AG08395 (cell line): ENCODE data around the gene RENBP.

Source experiments
- DNase-seq: peaks from one replicate; pipeline ENCODE4 v3.0.0; 2012; ENCODE audit warnings: mixed read lengths, low spot score

Gene RENBP

DNA sequence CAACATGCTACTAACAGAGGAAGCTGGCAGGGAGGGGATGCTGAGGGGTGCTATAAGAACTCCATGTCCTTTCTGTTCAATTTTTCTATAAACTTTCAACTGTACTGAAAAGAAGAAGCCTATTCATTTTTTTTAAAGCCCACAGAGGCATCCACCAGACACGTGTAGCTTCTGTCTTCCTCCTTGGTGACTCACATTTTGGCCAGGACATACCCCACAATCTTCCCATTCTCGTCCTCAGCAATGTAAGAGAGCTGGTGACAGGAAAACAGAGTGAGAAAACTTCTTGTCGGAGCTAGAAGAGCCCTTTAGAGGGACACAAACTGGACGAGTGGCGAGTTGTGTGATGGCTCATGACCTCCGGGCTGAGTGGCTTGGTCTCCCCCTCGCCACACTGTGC is 10.7 kb downstream of the RENBP start:
- peak; percentile 38 for DNase-seq

DNA sequence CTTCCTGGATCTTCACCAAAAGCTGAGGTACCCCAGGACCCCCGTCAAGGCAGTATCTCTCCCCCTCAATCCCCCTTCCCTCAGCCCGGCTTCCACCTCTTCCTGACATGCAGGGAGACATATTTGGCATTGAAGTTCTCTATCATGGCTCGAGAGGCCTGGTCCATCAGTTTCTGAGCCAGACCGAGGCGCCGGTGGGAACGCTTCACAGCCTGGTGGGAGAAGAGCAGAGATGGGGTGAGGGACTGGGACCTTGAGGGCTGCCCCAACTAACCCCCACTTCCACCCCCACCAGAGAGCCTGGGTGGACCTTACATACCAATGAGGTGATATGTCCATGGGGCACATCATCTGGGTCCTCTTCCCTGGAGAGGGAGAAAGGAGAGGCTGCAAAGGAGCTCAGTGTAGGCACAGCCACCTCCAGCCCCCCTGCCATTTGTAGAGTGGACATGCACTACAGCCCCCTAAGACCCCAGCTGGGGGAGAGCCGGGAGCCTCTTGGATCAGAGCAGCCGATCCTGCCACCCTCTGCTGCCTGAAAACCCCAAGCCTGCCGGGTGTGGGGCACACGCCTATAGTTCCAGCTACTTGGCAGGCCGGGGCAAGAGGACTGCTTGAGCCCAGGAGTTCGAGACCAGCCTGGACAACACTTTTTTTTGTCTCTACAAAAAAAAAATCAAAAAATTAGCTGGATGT is 12.1 kb downstream of the RENBP start:
- DNase-seq: no peak

DNA sequence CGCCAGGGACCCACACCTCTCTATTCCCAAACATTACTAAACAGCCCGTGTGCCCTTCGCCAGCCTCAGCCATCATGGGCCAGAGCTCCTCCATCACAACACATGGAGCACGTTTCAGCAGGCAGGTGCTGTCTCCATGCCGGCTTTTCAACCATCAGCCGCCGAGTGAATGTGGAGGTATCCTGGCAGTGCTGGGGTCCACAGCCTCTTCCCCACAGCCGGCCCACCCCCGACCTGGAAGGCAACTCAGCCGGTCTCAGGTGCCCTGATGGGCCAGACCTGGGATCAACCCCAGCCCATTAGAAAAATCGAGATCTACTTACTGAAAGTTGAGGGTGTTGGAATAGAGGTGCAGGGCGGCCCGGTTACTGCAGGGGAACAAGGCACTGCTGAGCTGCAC is 12.7 kb downstream of the RENBP start:
- no peak for DNase-seq

DNA sequence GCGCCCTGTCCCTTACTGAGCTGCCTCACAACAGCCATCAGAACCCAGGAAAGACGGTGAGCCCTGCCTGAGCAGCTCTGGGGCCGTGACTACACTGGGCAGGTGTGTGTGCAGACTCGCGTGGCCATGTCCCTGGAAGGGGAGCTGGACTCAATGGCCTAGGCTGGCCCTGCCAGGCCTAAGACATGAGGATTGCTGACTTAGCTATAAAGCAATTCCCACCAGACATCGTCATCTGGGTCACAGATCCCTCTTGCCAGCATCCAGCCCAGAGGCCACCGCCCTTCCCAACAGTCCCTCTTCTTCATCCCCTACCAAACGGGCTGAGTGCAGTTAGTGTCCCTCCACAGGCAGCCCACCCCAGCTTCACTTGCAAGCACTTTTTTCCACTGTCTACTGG is 13.3 kb downstream of the RENBP start:
- DNase-seq: no peak

DNA sequence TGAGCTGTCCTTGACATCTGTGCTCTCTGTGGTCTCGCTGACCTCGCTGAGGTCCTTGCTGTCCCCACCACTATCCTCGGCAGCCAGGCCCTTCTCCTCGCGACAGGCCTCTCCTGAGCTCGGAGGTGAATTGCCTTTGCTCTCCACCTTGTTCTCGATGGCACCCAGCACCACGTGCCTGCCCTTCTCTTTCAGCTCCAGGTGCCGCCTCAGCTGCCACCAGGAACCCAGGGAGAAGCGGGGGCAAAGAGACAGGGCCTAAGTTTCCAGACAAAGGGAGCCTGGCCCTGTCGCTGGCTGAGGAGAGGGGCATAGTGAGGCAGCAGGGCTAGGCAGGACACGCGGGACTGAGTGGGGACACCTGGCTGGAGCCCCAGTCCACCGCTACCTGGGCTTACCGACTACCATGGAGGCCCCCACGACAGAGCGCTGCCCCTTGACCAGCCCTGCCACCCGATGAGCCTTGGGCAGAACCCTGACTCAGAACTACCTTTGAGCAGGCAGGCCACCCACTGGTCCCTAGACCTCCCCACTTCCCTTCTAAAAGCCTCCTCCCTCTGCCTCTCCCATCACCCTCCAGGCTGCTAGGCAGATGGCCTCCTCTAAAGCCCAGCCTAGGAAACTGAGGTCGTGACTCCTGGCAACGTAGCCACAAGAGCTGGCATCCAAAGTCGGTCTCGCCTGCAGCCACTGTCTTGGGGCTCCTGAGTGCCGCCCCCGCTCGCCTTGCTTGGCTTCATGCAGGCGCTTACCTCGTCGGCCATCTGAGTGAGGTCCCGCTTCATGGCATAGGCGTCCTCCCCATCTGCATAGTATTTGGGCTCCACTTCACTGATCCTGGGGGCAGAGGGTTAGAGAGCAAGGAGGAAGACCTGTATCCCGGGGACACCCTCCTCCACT is 14.2 kb downstream of the RENBP start:
- DNase-seq: no peak

DNA sequence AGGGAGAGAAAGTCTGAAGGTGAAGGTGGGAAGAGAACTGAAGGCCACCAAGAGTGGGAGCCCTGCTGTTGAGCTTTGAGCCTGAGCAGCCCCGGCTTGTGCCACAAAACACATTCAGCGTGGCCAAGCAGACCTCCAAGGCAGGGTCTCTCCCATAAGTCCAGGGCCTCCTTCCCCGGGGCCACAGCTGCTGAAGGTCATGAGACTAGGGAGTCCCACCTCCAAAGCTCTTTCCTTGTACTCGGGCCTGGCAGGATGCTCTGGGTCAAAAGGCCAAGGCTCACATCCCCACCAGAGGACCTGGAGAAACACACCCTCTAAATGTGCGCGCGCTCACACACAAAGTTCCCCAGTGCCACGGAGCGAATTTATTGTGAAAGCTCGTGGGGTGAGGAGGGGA is 14.9 kb downstream of the RENBP start:
- no peak for DNase-seq

DNA sequence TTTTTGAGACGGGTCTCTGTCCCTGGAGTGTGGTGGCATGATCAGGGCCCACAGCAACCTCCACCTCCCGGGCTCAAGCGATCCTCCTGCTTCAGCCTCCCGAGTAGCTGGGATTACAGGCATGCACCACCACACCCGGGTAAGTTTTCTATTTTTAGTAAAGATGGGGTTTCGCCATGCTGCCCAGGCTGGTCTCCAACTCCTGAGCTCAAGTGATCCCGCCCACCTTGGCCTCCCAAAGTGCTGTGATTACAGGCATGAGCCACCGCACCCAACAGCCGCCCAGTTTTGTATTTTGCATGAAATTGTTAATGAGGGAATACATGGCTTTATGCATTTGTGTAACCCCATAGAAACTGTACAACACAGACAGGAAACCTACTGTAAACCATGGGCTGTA is 15.6 kb downstream of the RENBP start:
- DNase-seq: no peak

DNA sequence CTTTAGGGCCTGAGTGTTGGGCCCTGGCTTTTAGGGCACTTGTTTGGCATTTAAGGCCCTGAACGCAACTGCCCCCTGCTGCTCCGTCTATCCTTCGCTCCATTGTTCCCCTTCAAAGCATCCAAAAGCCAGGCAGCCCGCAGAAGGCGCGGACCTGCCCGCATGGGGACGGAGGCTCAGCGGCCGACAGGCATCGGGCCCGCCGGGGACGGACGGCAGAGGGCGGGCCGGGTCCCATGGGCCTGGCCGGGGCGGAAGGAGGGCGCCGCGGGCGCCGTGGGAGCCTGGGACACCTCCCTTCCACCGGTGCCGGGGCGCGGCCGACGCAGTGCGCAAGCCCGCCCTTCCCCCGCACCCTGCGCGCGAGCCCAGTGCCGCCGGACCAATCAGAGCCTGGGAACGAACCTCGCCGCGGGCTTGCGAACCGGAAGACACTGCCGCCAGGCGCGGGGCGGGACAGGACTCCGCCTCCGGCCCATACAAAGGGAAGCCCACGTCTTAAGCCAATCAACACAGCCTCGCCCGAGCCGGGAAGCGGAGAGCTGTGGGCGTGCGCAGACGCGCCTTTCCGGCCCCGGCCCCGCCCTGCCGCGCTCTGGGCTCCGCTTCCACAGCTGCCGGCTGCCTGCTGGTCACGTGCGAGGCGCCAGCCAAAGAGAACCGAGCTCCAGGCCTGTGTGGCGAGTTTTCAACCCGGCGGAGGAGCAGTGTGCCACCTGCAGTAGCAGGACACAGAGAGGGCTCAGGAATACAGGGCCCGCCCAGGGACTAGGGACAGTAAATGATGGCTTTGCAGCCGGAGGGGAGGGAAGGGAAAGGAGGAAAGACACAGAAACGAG is 16.3 kb downstream of the RENBP start:
- peak; percentile 97 for DNase-seq

DNA sequence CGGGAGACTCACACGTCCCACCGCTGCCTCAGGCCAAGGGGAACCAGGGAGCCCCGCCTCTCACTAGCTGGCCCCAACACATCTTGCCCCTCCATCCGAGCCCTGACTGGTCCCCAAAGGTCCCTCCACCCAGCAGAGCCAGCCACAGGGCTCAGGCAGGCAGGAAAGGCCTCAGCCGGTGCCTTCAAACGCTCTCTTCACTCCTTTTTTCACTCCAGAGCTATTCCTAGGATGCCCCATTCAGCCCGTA is 16.8 kb downstream of the RENBP start:
- DNase-seq: no peak

DNA sequence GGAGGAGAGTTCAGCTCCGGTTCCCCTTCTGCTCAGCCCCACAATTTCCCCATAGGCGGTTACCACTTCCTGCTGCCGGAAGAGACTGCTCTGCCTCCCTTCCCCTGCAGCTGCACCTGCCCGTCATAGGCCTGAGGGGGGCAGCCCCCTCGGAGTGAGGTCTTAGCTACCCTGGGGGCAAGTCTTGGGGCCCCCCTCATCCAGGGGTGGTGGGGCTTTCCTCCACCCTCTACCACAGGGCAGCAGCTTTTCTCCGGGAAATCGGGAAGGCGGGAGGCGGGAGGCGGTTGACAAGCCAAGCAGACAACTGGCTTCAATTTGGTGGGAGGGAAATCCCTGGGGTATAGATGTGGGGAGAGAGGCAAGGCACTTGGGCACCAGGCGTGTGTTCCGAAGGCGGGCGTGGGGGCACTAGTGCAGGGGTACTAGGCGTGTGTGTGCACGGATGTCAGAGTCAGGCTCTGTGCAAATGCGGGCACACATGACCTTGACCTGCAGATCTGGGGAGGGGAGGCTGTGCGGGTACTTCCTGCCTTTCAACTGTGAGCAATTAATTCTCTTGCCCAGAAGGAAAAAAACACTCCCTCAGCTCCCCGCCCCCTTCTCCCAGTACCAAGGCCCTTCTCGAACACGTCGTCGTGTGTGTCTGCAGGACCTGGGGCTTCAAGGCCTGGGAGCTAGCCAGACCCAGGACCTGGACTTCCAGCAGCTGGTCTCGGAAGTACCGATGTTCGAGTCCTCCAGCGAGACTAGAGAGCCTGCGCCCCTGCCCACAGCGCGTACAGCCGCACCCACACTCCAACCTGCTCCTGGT is 17.4 kb downstream of the RENBP start:
- no peak for DNase-seq

DNA sequence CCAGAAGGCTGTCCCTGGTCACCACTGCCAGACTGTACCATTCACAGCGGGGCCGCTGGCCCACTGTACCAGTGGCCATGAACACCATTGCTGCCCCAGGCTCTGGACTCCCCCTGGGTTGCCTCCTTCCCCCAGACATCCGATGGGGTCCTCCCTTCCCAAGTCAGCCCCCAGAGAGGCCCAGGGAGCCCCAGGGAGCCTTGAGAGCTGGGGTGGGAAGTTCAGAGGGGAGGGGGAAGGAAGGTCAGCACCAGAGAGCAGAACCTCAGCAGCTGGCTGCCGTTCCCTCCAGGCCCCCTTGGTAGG is 17.9 kb downstream of the RENBP start:
- no peak for DNase-seq

DNA sequence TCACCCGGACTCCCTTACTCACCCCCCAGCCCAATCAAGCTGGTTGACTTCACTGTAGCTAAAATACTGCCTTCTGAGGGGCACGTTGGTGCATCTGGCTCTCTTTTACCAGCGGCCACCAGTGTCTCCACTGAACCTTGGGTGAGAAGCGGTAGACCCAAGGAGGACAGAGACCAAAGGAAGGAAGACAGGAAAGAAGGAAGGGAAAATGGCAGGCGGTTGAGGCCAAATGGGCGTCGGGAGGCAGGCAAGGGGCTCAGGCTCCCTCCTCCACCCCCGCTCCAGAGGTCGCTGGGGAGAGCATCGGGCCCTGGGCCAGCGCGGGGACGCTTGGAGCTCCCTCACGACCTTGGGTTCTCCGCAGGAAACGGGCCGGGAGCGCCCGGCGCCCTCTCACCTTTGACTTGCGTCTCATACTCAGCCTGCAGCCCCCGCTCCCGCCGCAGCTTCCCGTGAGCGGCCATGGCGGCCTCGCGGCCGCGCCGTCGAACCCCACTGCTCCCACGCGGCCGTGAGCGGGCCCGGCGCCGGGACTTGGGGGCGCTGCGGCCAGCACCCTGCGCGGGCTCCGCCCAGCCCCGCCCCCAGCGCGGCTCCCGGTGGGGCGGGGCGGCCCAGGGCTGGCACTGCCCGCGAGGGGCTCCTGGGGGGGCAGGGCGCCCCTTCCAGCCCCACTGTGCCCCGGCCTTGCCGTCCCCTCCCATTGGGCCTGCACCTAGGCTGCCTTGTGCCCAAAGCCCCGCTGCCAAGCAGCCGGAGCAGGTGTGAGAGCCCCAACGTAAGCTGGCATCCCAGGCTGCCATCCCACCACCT is 18.5 kb downstream of the RENBP start, which contains the start of gene ARHGAP4:
TSS of gene ARHGAP4 (minus strand) at position 526 of the 813 bp plus-strand sequence. CDS start at position 464, 62 bp downstream.
- DNase-seq: no peak

DNA sequence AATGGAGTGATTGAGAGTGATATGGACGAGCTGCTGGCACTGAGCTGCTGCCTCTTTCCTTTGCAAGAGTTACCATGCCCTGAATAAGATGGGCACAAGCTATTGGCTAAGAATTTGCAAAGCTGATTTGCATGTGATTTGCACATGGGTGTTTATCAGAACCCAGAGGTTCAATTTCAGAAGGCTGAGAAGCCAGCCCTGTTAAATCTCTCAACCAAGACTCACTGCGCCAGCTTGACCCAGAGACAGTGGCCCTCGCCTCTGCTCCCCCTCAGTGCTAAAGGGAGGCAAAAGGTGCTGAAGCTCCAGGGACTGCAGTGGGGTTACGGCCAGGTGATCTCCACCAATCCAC is 19.1 kb downstream of the RENBP start:
- no peak for DNase-seq

DNA sequence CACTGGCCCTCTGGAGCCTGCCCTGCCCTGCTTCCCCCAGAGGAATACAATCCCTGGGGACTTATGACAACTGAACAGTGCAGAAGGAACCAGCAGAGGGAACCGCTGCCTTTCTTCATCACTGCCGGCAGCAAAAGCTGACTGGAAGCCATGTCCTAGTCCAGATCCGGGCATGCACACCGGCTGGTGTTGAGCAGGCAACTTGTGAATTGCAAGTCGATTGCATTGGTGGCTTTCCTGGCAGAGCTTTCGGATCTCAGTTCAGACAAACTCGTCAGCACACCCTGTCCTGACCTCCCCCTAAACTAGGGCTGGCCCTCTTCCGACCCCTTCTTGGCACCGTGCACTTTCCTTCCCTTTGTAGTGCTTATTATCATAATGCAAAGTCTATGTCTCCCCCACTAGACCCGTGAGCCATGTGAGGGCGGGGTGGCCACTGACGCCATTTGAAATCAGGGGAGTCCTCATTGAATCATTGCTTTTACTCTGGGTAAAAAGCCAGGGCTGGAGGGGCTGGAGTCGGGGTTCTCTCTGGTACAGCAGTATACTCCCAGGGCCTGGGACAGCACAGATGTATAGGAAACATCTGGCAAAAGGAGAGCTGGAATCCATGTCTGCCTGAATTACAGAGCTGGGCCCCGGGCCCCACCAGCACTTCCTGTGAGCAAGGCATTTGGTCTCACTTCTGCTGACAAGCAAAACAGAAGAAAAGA is 20.1 kb downstream of the RENBP start:
- no peak for DNase-seq

DNA sequence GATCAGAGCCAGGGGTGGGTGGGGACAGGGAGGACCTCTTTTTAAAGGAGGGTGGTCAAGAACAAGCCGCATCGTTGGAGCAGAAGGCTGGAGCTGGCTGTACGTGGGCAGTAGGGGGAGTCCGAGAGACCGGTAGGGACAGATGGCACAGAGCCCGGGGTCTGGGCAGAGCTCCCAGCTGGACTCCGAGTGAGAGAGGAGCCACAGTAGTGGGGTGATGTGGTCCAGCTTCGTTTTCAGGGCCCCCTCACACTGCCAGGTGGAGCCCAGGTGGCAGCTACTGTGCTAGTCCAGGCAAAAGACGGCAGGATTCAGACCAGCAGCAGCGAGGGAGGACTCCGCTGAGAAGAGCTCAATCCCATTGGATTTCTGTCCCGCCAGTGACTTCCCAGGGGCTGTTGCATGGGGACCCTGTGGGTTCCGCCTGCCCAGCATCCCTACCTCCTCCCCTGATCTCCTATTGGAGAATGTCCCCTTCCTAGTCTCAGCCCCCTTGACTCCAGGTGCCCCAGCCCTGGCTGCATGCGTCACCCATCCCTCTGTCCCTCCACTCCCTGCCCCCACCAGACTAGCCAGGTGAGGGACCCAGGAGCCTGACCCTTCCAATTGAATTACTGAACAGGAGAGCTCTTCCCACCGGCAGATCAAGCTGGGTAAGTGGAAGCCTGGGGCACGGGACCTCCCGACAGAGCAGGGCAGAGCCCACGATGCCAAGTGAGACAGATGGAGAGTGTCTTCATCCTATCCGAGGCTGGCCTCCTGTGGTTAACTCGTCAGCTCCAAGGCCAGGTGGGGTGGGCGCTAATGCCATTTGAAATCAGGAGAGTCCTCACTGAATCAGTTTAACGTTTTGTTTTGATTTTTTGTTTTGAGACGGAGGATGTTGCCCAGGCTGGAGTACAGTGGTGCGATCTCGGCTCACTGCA is 21.2 kb downstream of the RENBP start:
- DNase-seq: peak; percentile 61

DNA sequence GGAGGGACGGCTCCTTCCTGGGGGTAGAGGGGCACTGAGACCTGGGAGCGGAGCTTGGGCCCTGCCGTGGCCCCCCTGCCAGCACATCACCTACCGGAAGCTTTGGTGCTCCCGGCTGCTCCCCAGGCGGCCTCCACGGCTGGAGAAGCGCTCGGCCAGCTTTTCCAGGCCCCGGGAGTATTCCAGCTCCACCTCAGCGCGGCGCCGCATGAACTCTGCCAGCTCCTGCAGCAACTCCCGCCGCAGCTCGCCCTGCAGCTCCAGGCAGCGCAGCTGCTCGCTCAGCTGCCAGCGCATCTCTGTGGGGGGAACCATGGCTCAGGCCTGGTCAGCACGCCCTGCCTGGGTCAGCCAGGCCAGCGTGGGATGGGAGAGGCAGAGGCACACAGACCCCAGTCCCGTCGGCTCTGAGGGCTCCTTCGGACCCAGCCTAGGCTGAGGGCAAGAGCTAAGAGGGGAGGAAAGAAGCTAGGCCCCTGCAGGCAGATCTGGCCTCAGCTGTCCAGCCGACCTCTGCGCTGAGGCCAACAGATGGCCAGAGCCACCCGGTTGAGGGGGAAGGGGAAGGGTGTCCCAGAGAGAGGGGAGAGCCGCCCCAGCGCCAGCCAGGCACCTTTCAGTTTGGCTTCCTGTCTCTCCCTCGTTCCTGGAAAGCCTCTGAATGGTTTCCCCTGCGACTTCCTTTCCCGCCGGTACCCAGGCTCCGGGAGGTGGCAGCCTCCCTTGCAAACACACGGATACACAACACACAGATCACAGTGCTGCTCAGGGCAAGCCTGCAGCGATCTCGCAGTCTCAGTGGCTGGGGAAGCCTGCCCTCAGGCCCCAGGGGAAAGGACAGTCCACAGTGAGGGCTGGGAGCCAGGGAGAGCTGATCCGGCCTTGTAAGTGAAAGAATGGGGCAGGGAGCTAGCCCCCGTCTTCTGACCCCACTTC is 22.7 kb downstream of the RENBP start:
- DNase-seq: no peak

DNA sequence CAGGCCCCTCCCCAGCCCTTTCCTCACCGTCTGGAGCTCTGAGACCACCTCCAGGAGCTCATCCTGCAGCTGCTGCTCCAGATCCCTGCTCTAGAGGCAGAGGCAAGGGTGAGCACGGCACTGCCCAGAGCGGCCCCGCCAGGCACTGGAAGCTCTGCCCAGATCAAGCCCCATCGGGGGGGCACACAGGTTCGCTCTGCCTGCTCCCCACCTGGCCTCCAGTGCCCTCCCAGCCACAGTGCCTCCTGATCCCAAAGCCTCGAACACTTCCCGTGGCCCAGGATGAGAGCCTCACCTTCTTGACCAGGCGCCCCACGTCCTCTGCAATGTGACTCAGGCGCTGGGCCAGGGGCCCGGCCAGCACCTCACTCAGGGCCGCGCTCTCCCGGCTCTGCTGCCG is 23.4 kb downstream of the RENBP start:
- DNase-seq: no peak

DNA sequence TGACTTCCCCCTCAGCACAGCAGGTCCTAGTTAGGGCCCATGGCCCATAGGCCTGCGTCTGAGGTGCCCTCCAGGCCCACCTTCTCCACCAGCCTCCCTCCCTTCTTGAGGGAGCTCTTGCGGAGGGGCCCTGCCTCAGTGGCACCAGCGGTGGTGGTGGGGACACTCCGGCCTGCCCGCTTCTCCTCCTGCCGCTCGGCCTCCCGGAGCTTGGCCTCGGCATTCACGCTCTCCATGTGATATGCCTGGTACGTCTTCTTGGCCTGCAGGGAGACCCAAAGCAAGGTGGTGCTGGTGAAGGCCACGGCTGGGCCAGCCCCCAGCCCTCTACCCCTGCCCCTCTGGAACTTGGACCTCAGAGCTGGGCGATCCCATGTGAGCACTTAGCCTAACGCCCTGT is 23.9 kb downstream of the RENBP start:
- no peak for DNase-seq
